OCI-LY3 (cell line): ENCODE measurements around the gene SMURF1.

Source experiments
- H2AFZ ChIP-seq: fragments of 200-600, 300-600 bp; shearing (Covaris generic); 2 replicates; pipeline ENCODE4 v1.6.0; 2014; ENCODE audit warnings: antibody characterized with exemption, low read depth, low read length
- H3K27ac ChIP-seq: fragments of 200-600, 300-600 bp; sonication (generic); 2 replicates; pipeline ENCODE4 v1.5.1; 2014; ENCODE audit warnings: mild to moderate bottlenecking, low read length, moderate library complexity, mixed read lengths
- H3K27me3 ChIP-seq: fragments of 200-600, 300-600 bp; sonication (generic); 2 replicates; pipeline ENCODE4 v1.6.1; 2014; ENCODE audit warnings: low read depth, low read length, mixed read lengths
- H3K36me3 ChIP-seq: fragments of 200-600, 300-600 bp; sonication (generic); replicated peaks from 2 replicates; pipeline ENCODE3; 2014; ENCODE audit warnings: low read depth, low read length, mixed read lengths
- H3K4me1 ChIP-seq: fragments of 300-600, 200-600 bp; sonication (generic); 2 replicates; pipeline ENCODE4 v1.6.1; 2014; ENCODE audit warnings: low read length, mixed read lengths
- H3K4me2 ChIP-seq: fragments of 200-600, 300-600 bp; sonication (generic); 2 replicates; pipeline ENCODE4 v1.6.1; 2014; ENCODE audit warnings: low read length, mixed read lengths
- H3K4me3 ChIP-seq: fragments of 300-600, 200-600 bp; sonication (generic); 2 replicates; pipeline ENCODE4 v1.5.1; 2014; ENCODE audit warnings: antibody characterized with exemption, mild to moderate bottlenecking, low read length, moderate library complexity
- H3K79me2 ChIP-seq: fragments of 300-600, 200-600 bp; shearing (Covaris generic); 2 replicates; pipeline ENCODE4 v1.6.1; 2014; ENCODE audit warnings: mild to moderate bottlenecking, low read length, mixed read lengths
- H3K9ac ChIP-seq: fragments of 300-600, 200-600 bp; shearing (Covaris generic); 2 replicates; pipeline ENCODE4 v1.6.0; 2014; ENCODE audit warnings: mild to moderate bottlenecking, low read length, moderate library complexity
- H3K9me3 ChIP-seq: fragments of 200-600, 300-600 bp; shearing (Covaris generic); 2 replicates; pipeline ENCODE4 v1.6.1; 2014; ENCODE audit warnings: low read length, mixed read lengths; ENCODE audit not compliant: insufficient read depth
- H4K20me1 ChIP-seq: fragments of 200-600, 300-600 bp; sonication (generic); 2 replicates; pipeline ENCODE4 v1.6.1; 2016; ENCODE audit warnings: low read length, mixed read lengths; ENCODE audit not compliant: insufficient read depth
- EZH2phosphoT487 ChIP-seq: fragments of 200-600 bp; shearing (Covaris generic); IDR thresholded peaks from 2 replicates; pipeline ENCODE4 v1.6.1; 2018; ENCODE audit warnings: antibody characterized with exemption, mixed run types, low read depth
- TF ChIP-seq, protein P1 (sequence below): fragments of 200-600, 300-600 bp; sonication (generic); IDR thresholded peaks from 2 replicates; pipeline ENCODE4 v1.5.1; 2014; ENCODE audit warnings: antibody characterized with exemption, low read length, low read depth

The SMURF1 gene

DNA sequence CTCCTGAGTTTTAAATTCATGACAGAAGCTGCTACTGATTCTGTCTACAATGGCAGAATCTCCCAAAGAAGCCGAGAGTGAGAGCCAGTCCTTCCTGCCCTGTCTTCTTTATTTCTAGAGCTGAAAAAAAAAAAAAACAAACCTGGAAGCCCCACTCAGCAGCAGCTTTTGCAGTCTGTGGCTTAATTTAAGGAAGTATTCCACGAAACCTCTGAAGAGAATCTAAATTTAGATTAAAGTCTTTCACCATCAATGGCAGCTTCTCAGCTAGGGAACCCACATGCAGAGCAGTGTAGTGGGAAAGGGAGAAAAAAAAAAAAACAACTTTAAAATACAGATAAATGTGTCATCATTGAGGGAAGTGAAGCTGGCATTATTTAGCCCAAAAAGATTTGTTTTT is 23.4 kb downstream of the SMURF1 start:
- no peaks in the 10 kb centered on the region for H3K36me3 ChIP-seq
- H3K79me2 ChIP-seq = peaks cover 59% of the 10 kb centered on the region
- peaks cover 22% of the 10 kb centered on the region; the same call in 1 of the 2 replicates for H4K20me1 ChIP-seq
- H2AFZ ChIP-seq = no peak overlapping the region
- peaks cover 16% of the 10 kb centered on the region for H3K4me1 ChIP-seq
- no peak overlapping the region for H3K4me3 ChIP-seq
- no peak for TF ChIP-seq EZH2phosphoT487
- TF ChIP-seq, protein P1, sequence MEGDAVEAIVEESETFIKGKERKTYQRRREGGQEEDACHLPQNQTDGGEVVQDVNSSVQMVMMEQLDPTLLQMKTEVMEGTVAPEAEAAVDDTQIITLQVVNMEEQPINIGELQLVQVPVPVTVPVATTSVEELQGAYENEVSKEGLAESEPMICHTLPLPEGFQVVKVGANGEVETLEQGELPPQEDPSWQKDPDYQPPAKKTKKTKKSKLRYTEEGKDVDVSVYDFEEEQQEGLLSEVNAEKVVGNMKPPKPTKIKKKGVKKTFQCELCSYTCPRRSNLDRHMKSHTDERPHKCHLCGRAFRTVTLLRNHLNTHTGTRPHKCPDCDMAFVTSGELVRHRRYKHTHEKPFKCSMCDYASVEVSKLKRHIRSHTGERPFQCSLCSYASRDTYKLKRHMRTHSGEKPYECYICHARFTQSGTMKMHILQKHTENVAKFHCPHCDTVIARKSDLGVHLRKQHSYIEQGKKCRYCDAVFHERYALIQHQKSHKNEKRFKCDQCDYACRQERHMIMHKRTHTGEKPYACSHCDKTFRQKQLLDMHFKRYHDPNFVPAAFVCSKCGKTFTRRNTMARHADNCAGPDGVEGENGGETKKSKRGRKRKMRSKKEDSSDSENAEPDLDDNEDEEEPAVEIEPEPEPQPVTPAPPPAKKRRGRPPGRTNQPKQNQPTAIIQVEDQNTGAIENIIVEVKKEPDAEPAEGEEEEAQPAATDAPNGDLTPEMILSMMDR = no peak
- H3K9ac ChIP-seq = no peak overlapping the region
- H3K27ac ChIP-seq = no peak overlapping the region
- no peak overlapping the region for H3K4me2 ChIP-seq
- H3K9me3 ChIP-seq = no peaks in the 10 kb centered on the region
- no peaks in the 10 kb centered on the region for H3K27me3 ChIP-seq

DNA sequence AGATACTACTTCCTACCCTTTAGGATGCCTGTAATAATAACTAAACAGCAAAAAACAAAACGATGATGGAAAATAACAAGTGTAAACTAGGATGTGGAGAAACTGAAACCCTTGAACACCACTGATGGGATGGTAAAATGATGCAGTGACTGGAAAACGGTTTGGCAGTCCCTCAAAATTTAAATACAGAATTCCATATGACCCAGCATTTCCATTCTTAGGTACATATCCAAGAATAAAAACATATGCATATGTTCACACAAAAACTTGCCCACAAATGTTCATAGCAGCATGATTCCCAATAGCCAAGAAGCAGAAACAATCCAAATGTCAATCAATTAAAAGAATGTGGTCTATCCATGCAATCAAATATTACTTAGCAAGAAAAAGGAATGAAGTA is 25.8 kb downstream of the SMURF1 start:
- Histone ChIP-seq H3K27ac (no peak overlapping the region), H3K36me3 (no peaks in the 10 kb centered on the region), H3K4me3 (no peak overlapping the region), H3K4me2 (no peak overlapping the region), H2AFZ (no peak overlapping the region), H3K79me2 (peaks cover 57% of the 10 kb centered on the region), H3K9ac (no peak overlapping the region), H3K9me3 (no peaks in the 10 kb centered on the region), H3K27me3 (no peaks in the 10 kb centered on the region), H3K4me1 (peaks cover 16% of the 10 kb centered on the region), H4K20me1 (0 out of 2 replicates have a peak, but pooled peaks cover 3% of the 10 kb centered on the region)
- TF ChIP-seq EZH2phosphoT487 = no peak
- TF ChIP-seq, protein P1 = no peak

DNA sequence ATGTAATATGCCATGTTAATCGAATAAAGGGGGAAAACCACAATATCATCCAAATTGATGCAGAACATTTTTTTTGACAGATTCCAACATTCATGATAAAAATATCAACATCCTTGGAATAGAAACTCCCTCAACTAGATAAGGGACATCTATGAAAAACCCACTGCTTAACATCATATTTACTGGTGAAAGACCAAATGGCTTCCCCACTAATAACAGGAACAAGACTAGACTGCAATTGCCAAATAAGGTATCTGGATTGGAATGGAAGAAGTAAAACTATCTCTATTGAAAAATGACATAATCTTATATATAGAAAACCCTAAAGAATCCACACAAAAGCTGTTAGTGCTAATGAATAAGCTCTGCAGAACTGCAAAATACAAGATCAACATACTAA is 27.8 kb downstream of the SMURF1 start:
- Histone ChIP-seq H3K9ac (no peak overlapping the region), H3K9me3 (no peaks in the 10 kb centered on the region), H2AFZ (no peak overlapping the region), H3K36me3 (no peaks in the 10 kb centered on the region), H3K27me3 (no peaks in the 10 kb centered on the region), H3K4me1 (peaks cover 27% of the 10 kb centered on the region), H3K4me3 (no peak overlapping the region; the same call in 1 of the 2 replicates), H3K4me2 (peak overlapping the region; percentile 5; the same call in 1 of the 2 replicates), H3K27ac (no peak overlapping the region; the same call in 1 of the 2 replicates), H3K79me2 (peaks cover 62% of the 10 kb centered on the region), H4K20me1 (peaks cover 8% of the 10 kb centered on the region)
- TF ChIP-seq EZH2phosphoT487 = no peak
- TF ChIP-seq, protein P1 = no peak

DNA sequence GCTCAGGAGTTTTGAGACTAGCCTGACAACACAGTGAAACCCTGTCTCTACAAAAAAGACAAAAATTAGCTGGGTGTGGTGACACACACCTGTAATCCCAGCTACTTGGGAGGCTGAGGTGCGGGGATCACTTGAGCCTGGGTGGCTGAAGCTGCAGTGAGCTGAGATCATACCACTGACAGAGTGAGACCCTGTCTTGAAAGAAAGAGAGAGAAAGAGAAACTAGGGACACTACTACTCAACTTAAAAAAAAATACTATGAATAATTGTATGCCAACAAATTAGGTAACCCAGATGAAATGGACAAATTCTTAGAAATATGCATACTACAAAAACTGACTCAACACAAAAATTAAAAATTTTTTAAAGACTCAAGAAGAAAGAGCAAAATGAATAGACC is 28.5 kb downstream of the SMURF1 start:
- H3K9ac ChIP-seq = no peak overlapping the region
- H3K4me3 ChIP-seq = no peak overlapping the region
- TF ChIP-seq, protein P1 = no peak
- no peak for TF ChIP-seq EZH2phosphoT487
- H3K79me2 ChIP-seq = peaks cover 69% of the 10 kb centered on the region
- H3K36me3 ChIP-seq = no peaks in the 10 kb centered on the region
- peaks cover 13% of the 10 kb centered on the region for H4K20me1 ChIP-seq
- no peak overlapping the region for H3K27ac ChIP-seq
- peaks cover 27% of the 10 kb centered on the region for H3K4me1 ChIP-seq
- H2AFZ ChIP-seq = no peak overlapping the region
- H3K4me2 ChIP-seq = no peak overlapping the region
- H3K9me3 ChIP-seq = no peaks in the 10 kb centered on the region
- H3K27me3 ChIP-seq = no peaks in the 10 kb centered on the region
